Omental fat pad (tissue), 4 donors: Measurements from ENCODE around the gene OLIG1. TPM values are rescaled to one million over a fixed set of nuclear protein-coding genes. Genes with fewer than 3 reads are reported as not detected.

Experiments
- ATAC-seq: fragments of 150-250 bp; one replicate; pipeline ENCODE4 v1.9.1; 2016; ENCODE audit warnings: mild to moderate bottlenecking, moderate library complexity; ENCODE audit not compliant: low FRiP score
- DNase-seq: peaks from one replicate; pipeline ENCODE4 v3.0.0-alpha.2; 2019; ENCODE audit warnings: low spot score
- total RNA-seq, 4 donors: library from RNA; depleted of rRNA; stranded (reverse); fragments of >200 nt; gene quantifications; one replicate each; pipeline ENCODE4 v1.1.0, GENCODE V29; 2016
- TF ChIP-seq, protein P1 (sequence below), 3 donors: fragments of 450-650 bp; IDR thresholded peaks; one replicate each; pipeline ENCODE4 v1.5.1; 2016 to 2017; ENCODE audit warnings: antibody characterized with exemption in 3 of 3, mild to moderate bottlenecking in 3 of 3, moderate library complexity in 2 of 3

Gene OLIG1
- total RNA-seq, 4 donors from 2014 or later: not detected

DNA sequence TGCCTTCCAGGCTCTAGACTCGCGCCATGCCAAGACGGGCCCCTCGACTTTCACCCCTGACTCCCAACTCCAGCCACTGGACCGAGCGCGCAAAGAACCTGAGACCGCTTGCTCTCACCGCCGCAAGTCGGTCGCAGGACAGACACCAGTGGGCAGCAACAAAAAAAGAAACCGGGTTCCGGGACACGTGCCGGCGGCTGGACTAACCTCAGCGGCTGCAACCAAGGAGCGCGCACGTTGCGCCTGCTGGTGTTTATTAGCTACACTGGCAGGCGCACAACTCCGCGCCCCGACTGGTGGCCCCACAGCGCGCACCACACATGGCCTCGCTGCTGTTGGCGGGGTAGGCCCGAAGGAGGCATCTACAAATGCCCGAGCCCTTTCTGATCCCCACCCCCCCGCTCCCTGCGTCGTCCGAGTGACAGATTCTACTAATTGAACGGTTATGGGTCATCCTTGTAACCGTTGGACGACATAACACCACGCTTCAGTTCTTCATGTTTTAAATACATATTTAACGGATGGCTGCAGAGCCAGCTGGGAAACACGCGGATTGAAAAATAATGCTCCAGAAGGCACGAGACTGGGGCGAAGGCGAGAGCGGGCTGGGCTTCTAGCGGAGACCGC lies 46.3 kb upstream of the OLIG1 start:
- TF ChIP-seq, protein P1, sequence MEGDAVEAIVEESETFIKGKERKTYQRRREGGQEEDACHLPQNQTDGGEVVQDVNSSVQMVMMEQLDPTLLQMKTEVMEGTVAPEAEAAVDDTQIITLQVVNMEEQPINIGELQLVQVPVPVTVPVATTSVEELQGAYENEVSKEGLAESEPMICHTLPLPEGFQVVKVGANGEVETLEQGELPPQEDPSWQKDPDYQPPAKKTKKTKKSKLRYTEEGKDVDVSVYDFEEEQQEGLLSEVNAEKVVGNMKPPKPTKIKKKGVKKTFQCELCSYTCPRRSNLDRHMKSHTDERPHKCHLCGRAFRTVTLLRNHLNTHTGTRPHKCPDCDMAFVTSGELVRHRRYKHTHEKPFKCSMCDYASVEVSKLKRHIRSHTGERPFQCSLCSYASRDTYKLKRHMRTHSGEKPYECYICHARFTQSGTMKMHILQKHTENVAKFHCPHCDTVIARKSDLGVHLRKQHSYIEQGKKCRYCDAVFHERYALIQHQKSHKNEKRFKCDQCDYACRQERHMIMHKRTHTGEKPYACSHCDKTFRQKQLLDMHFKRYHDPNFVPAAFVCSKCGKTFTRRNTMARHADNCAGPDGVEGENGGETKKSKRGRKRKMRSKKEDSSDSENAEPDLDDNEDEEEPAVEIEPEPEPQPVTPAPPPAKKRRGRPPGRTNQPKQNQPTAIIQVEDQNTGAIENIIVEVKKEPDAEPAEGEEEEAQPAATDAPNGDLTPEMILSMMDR (IDR thresholded peaks at IDR 0.05): no peak
- ATAC-seq: no peak
- DNase-seq: no peak

GRCh38 chr21:33024201-33025103 lies 45.5 kb upstream of the OLIG1 start:
- TF ChIP-seq, protein P1 (IDR thresholded peaks at IDR 0.05): no peak
- DNase-seq (no peak), ATAC-seq (no peak)

GRCh38 chr21:33025106-33025488 lies 44.8 kb upstream of the OLIG1 start:
- DNase-seq (no peak), ATAC-seq (no peak)
- TF ChIP-seq, protein P1 (IDR thresholded peaks at IDR 0.05): no peak

- TF ChIP-seq, protein P1 (IDR thresholded peaks at IDR 0.05): no peak
- DNase-seq (no peak), ATAC-seq (no peak)
These were observed 44.2 kb upstream of the OLIG1 start, which contains the start of gene OLIG2 for GRCh38 chr21:33025489-33026442. TSS of gene OLIG2 (plus strand) at chr21:33025935. CDS start at chr21:33026863, 928 bp downstream.

- ATAC-seq: no peak
- TF ChIP-seq, protein P1 (IDR thresholded peaks at IDR 0.05): no peak
- no peak for DNase-seq
These were observed 43.5 kb upstream of the OLIG1 start for GRCh38 chr21:33026443-33026858.

DNA sequence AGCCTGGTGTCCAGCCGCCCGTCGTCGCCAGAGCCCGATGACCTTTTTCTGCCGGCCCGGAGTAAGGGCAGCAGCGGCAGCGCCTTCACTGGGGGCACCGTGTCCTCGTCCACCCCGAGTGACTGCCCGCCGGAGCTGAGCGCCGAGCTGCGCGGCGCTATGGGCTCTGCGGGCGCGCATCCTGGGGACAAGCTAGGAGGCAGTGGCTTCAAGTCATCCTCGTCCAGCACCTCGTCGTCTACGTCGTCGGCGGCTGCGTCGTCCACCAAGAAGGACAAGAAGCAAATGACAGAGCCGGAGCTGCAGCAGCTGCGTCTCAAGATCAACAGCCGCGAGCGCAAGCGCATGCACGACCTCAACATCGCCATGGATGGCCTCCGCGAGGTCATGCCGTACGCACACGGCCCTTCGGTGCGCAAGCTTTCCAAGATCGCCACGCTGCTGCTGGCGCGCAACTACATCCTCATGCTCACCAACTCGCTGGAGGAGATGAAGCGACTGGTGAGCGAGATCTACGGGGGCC lies 43.0 kb upstream of the OLIG1 start:
- TF ChIP-seq, protein P1 (IDR thresholded peaks at IDR 0.05): no peak
- ATAC-seq: no peak
- DNase-seq: no peak
